Activated CD8-positive, alpha-beta memory T cell treated with anti-CD3 and anti-CD28 coated beads, Interleukin-2, amount 10 ng/mL, durations not matched to agents 7 days and 5 days (primary cell): Measurements from ENCODE around the gene CACNB1. TPM values are rescaled to one million over a fixed set of nuclear protein-coding genes. Genes with fewer than 3 reads are reported as not detected.

Source experiments
- ATAC-seq: fragments of 150-1000 bp; cut with Tn5 transposase; one replicate; pipeline ENCODE4 v1.10.0; 2021; ENCODE audit warnings: moderate library complexity
- CTCF ChIA-PET: fragments of 350-600 bp; sonication (Branson Sonifier 250); formaldehyde crosslinking; loops from one replicate; lab custom pipeline; 2021; ENCODE audit warnings: antibody characterized with exemption; lab: Charles Lee
- DNase-seq: peaks from one replicate; pipeline ENCODE4 v3.0.0-alpha.2; 2020
- H3K27ac Mint-ChIP-seq: one replicate; pipeline ENCODE4 v1.8.0; 2021; ENCODE audit warnings: mild to moderate bottlenecking, mixed read lengths
- H3K27me3 Mint-ChIP-seq: one replicate; pipeline ENCODE4 v1.8.0; 2021; ENCODE audit warnings: mixed read lengths
- H3K36me3 Mint-ChIP-seq: one replicate; pipeline ENCODE4 v1.8.0; 2021; ENCODE audit warnings: mild to moderate bottlenecking, mixed read lengths
- H3K4me1 Mint-ChIP-seq: one replicate; pipeline ENCODE4 v1.8.0; 2021; ENCODE audit warnings: mixed read lengths
- H3K4me3 Mint-ChIP-seq: one replicate; pipeline ENCODE4 v1.8.0; 2021; ENCODE audit warnings: mild to moderate bottlenecking, moderate library complexity, mixed read lengths
- H3K9me3 Mint-ChIP-seq: one replicate; pipeline ENCODE4 v1.8.0; 2022; ENCODE audit warnings: low read depth, mixed read lengths
- total RNA-seq, 2 experiments: library from RNA; stranded (reverse); gene quantifications; one replicate each; pipeline ENCODE4 v1.2.3, GENCODE V29; 2021

CACNB1 gene
- total RNA-seq, result 10 to 100 TPM; 21.0 to 32.9 TPM

- Mint-ChIP-seq H3K4me3 (peak within 1 kb of the TSS; percentile 74), H3K27me3 (no peaks in the 10 kb centered on the region), H3K4me1 (peaks cover 57% of the 10 kb centered on the region), H3K36me3 (peaks cover 25% of the 10 kb centered on the region), H3K27ac (peak within 1 kb of the TSS; percentile 69), H3K9me3 (no peaks in the 10 kb centered on the region)
- CTCF ChIA-PET, result interaction anchor here (1.3 to 30.8 kb wide), 4 partner anchors 23 to 45 kb away, joined by 5 to 670 read pairs (median 34); partner anchors contain the start of gene ARL5C
- DNase-seq (peak; percentile 81), ATAC-seq (peak; percentile 72)
Observed at GRCh38 chr17:39197380-39198185, at the start of gene CACNB1. Gene CACNB1, minus strand, starts transcription at chr17:39197669. Its CDS starts 174 bp downstream, at chr17:39197495.

GRCh38 chr17:39246274-39246673 lies 48.8 kb upstream of the CACNB1 start:
- Mint-ChIP-seq H3K27ac (no peak overlapping the region), H3K27me3 (no peaks in the 10 kb centered on the region), H3K36me3 (no peaks in the 10 kb centered on the region), H3K4me1 (peaks cover 12% of the 10 kb centered on the region), H3K4me3 (no peak overlapping the region), H3K9me3 (no peaks in the 10 kb centered on the region)
- CTCF ChIA-PET, result interaction anchor here (0.6 to 21.5 kb wide), 11 partner anchors 8 to 263 kb away, joined by 3 to 670 read pairs (median 9); partner anchors contain the start of genes CACNB1 and RPL19
- ATAC-seq, result no peak
- no peak for DNase-seq

- H3K27ac Mint-ChIP-seq, result no peak overlapping the region
- no peaks in the 10 kb centered on the region for H3K36me3 Mint-ChIP-seq
- peaks cover 13% of the 10 kb centered on the region for H3K4me1 Mint-ChIP-seq
- H3K27me3 Mint-ChIP-seq, result no peaks in the 10 kb centered on the region
- no peaks in the 10 kb centered on the region for H3K9me3 Mint-ChIP-seq
- ATAC-seq (peak; percentile 90), DNase-seq (peak; percentile 91)
- no peak overlapping the region for H3K4me3 Mint-ChIP-seq
- CTCF ChIA-PET, result interaction anchor here (0.7 to 21.5 kb wide), 40 partner anchors 8 to 513 kb away, joined by 3 to 670 read pairs (median 4); partner anchors contain the start of genes ARL5C, CACNB1, FBXL20 and RPL19
Observed at GRCh38 chr17:39244600-39245570, 47.4 kb upstream of the CACNB1 start.

- Mint-ChIP-seq H3K9me3 (no peaks in the 10 kb centered on the region), H3K36me3 (no peaks in the 10 kb centered on the region), H3K27me3 (peaks cover 4% of the 10 kb centered on the region), H3K27ac (no peak overlapping the region), H3K4me1 (peaks cover 21% of the 10 kb centered on the region), H3K4me3 (no peak overlapping the region)
- ATAC-seq (peak; percentile 29), DNase-seq (no peak)
- CTCF ChIA-PET, result interaction anchor here (0.8 to 21.5 kb wide), 36 partner anchors 8 to 493 kb away, joined by 3 to 670 read pairs (median 5); partner anchors contain the start of genes ARL5C, CACNB1, FBXL20 and RPL19
Observed at GRCh38 chr17:39244016-39244599, 46.6 kb upstream of the CACNB1 start.

- Mint-ChIP-seq H3K4me3 (no peak overlapping the region), H3K4me1 (peaks cover 29% of the 10 kb centered on the region), H3K36me3 (no peaks in the 10 kb centered on the region), H3K27ac (no peak overlapping the region), H3K27me3 (peaks cover 4% of the 10 kb centered on the region), H3K9me3 (no peaks in the 10 kb centered on the region)
- CTCF ChIA-PET, result interaction anchor here (0.7 to 21.5 kb wide), 10 partner anchors 7 to 260 kb away, joined by 3 to 670 read pairs (median 21); partner anchors contain the start of genes ARL5C, CACNB1 and RPL19
- DNase-seq, result no peak
- no peak for ATAC-seq
Observed at GRCh38 chr17:39243155-39243554, 45.7 kb upstream of the CACNB1 start.

GRCh38 chr17:39240631-39241030 lies 43.2 kb upstream of the CACNB1 start:
- Mint-ChIP-seq H3K9me3 (no peaks in the 10 kb centered on the region), H3K27me3 (peaks cover 4% of the 10 kb centered on the region), H3K36me3 (no peaks in the 10 kb centered on the region), H3K27ac (no peak overlapping the region), H3K4me3 (no peak overlapping the region), H3K4me1 (peaks cover 30% of the 10 kb centered on the region)
- CTCF ChIA-PET, result interaction anchor here (3.4 to 21.5 kb wide), 2 partner anchors 31 to 87 kb away, joined by 14 to 670 read pairs; partner anchors contain the start of genes CACNB1 and RPL19
- DNase-seq (no peak), ATAC-seq (no peak)

GRCh38 chr17:39239640-39240314 lies 42.3 kb upstream of the CACNB1 start:
- Mint-ChIP-seq H3K9me3 (no peaks in the 10 kb centered on the region), H3K4me1 (peaks cover 31% of the 10 kb centered on the region)

GRCh38 chr17:39238311-39238972 lies 41.0 kb upstream of the CACNB1 start:
- H3K4me3 Mint-ChIP-seq, result peak overlapping the region; percentile 13
- no peaks in the 10 kb centered on the region for H3K9me3 Mint-ChIP-seq
- H3K27ac Mint-ChIP-seq, result peak overlapping the region; percentile 67
- DNase-seq (peak; percentile 82), ATAC-seq (peak; percentile 58)
- H3K4me1 Mint-ChIP-seq, result peaks cover 20% of the 10 kb centered on the region
- CTCF ChIA-PET, result interaction anchor here (0.5 to 21.5 kb wide), 16 partner anchors 8 to 680 kb away, joined by 3 to 670 read pairs (median 4); partner anchors contain the start of genes CACNB1 and RPL19
- H3K27me3 Mint-ChIP-seq, result peaks cover 4% of the 10 kb centered on the region
- no peaks in the 10 kb centered on the region for H3K36me3 Mint-ChIP-seq

More at GRCh38 chr17:39239640-39240314, 42.3 kb upstream of the CACNB1 start:
- H3K36me3 Mint-ChIP-seq, result no peaks in the 10 kb centered on the region
- H3K27ac Mint-ChIP-seq, result no peak overlapping the region
- CTCF ChIA-PET, result interaction anchor here (1.1 to 21.5 kb wide), 7 partner anchors 9 to 256 kb away, joined by 3 to 670 read pairs (median 12); partner anchors contain the start of genes CACNB1, PLXDC1 and RPL19
- ATAC-seq (peak; percentile 60), DNase-seq (peak; percentile 78)
- peaks cover 4% of the 10 kb centered on the region for H3K27me3 Mint-ChIP-seq
- H3K4me3 Mint-ChIP-seq, result no peak overlapping the region

GRCh38 chr17:39237586-39237985 lies 40.1 kb upstream of the CACNB1 start:
- no peaks in the 10 kb centered on the region for H3K36me3 Mint-ChIP-seq
- H3K4me3 Mint-ChIP-seq, result no peak overlapping the region
- H3K4me1 Mint-ChIP-seq, result peaks cover 20% of the 10 kb centered on the region
- no peak for DNase-seq
- no peak for ATAC-seq
- no peak overlapping the region for H3K27ac Mint-ChIP-seq
- peaks cover 4% of the 10 kb centered on the region for H3K27me3 Mint-ChIP-seq
- CTCF ChIA-PET, result interaction anchor here (1.1 to 21.5 kb wide), 12 partner anchors 7 to 274 kb away, joined by 3 to 670 read pairs (median 10); partner anchors contain the start of genes ARL5C, CACNB1 and RPL19
- H3K9me3 Mint-ChIP-seq, result no peaks in the 10 kb centered on the region

GRCh38 chr17:39236981-39237441 lies 39.5 kb upstream of the CACNB1 start:
- CTCF ChIA-PET, result interaction anchor here (1.7 to 21.5 kb wide), 5 partner anchors 8 to 274 kb away, joined by 3 to 670 read pairs (median 15); partner anchors contain the start of genes ARL5C, CACNB1 and RPL19
- no peaks in the 10 kb centered on the region for H3K9me3 Mint-ChIP-seq
- H3K4me1 Mint-ChIP-seq, result peaks cover 20% of the 10 kb centered on the region
- H3K4me3 Mint-ChIP-seq, result no peak overlapping the region
- no peak overlapping the region for H3K27ac Mint-ChIP-seq
- ATAC-seq (no peak), DNase-seq (no peak)
- peaks cover 7% of the 10 kb centered on the region for H3K27me3 Mint-ChIP-seq
- H3K36me3 Mint-ChIP-seq, result no peaks in the 10 kb centered on the region

- Mint-ChIP-seq H3K9me3 (no peaks in the 10 kb centered on the region), H3K4me1 (peaks cover 25% of the 10 kb centered on the region), H3K27me3 (peaks cover 12% of the 10 kb centered on the region), H3K36me3 (no peaks in the 10 kb centered on the region), H3K4me3 (no peak overlapping the region), H3K27ac (no peak overlapping the region)
- ATAC-seq (no peak), DNase-seq (no peak)
- CTCF ChIA-PET, result interaction anchor here (0.8 to 21.5 kb wide), 12 partner anchors 8 to 273 kb away, joined by 3 to 670 read pairs (median 4); partner anchors contain the start of genes ARL5C, CACNB1, RPL19 and STAC2
Observed at GRCh38 chr17:39236450-39236927, 39.0 kb upstream of the CACNB1 start.
